ENCODE results near the gene NAE1.

DNA sequence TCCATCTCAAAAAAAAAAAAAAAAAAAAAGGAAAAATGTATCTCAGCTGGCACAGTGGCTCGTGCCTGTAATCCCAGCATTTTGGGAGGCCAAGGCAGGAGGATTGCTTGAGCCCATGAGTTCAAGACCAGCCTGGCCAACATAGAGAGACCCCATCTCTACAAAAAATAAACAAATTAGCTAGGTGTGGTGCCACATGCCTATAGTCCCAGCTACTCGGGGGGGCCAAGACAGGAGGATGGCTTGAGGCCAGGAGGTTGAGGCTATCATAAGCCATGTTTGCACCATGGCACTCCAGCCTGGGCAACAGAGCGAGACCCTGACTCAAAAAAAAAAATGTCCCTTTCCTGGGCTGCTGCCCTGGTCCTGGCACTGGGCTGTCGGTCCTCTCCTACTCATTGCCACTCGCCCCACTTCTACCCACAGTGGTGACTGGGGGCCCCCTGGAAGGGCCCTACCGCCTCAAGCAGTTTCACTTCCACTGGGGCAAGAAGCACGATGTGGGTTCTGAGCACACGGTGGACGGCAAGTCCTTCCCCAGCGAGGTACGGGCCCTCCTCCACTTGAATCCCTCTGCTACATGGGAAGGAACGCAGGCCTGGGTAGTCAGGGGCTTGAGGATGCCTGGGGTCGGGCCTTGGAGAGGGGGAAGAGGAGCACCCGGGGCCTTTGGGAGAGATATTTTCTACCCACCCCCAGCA, 19.5 kb upstream of the NAE1 start:
- TF ChIP-seq, protein P1, sequence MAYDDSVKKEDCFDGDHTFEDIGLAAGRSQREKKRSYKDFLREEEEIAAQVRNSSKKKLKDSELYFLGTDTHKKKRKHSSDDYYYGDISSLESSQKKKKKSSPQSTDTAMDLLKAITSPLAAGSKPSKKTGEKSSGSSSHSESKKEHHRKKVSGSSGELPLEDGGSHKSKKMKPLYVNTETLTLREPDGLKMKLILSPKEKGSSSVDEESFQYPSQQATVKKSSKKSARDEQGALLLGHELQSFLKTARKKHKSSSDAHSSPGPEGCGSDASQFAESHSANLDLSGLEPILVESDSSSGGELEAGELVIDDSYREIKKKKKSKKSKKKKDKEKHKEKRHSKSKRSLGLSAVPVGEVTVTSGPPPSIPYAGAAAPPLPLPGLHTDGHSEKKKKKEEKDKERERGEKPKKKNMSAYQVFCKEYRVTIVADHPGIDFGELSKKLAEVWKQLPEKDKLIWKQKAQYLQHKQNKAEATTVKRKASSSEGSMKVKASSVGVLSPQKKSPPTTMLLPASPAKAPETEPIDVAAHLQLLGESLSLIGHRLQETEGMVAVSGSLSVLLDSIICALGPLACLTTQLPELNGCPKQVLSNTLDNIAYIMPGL (CRISPR knock-in tag; IDR thresholded peaks at IDR 0.05; ENCODE audit: borderline replicate concordance), result no peak
- TF ChIP-seq, protein P2, sequence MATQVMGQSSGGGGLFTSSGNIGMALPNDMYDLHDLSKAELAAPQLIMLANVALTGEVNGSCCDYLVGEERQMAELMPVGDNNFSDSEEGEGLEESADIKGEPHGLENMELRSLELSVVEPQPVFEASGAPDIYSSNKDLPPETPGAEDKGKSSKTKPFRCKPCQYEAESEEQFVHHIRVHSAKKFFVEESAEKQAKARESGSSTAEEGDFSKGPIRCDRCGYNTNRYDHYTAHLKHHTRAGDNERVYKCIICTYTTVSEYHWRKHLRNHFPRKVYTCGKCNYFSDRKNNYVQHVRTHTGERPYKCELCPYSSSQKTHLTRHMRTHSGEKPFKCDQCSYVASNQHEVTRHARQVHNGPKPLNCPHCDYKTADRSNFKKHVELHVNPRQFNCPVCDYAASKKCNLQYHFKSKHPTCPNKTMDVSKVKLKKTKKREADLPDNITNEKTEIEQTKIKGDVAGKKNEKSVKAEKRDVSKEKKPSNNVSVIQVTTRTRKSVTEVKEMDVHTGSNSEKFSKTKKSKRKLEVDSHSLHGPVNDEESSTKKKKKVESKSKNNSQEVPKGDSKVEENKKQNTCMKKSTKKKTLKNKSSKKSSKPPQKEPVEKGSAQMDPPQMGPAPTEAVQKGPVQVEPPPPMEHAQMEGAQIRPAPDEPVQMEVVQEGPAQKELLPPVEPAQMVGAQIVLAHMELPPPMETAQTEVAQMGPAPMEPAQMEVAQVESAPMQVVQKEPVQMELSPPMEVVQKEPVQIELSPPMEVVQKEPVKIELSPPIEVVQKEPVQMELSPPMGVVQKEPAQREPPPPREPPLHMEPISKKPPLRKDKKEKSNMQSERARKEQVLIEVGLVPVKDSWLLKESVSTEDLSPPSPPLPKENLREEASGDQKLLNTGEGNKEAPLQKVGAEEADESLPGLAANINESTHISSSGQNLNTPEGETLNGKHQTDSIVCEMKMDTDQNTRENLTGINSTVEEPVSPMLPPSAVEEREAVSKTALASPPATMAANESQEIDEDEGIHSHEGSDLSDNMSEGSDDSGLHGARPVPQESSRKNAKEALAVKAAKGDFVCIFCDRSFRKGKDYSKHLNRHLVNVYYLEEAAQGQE (IDR thresholded peaks at IDR 0.05), result no peak
- no peak for TF ChIP-seq MYC (IDR thresholded peaks at IDR 0.05; ENCODE audit: borderline replicate concordance, low read length)
